OCI-LY7 (cell line): ENCODE data around the gene SERPINI1.

Experiments
- CTCF ChIP-seq: fragments of 200-600 bp; sonication (generic); conservative IDR thresholded peaks from 2 replicates; pipeline ENCODE4 v1.5.1; 2014; ENCODE audit warnings: mild to moderate bottlenecking, antibody characterized with exemption, low read length, moderate library complexity, mixed read lengths
- EZH2phosphoT487 ChIP-seq: fragments of 200-600 bp; sonication (generic); IDR thresholded peaks from 2 replicates; pipeline ENCODE4 v1.6.1; 2018; ENCODE audit warnings: low read depth, borderline replicate concordance, mild to moderate bottlenecking, mixed run types, antibody characterized with exemption, low read length, moderate library complexity, mixed read lengths

GRCh38 chr3:167835359-167835758 is 99.8 kb downstream of the SERPINI1 start:
- TF ChIP-seq CTCF (no peak), EZH2phosphoT487 (no peak)
